ENCODE measurements around the gene SMYD2. TPM values are rescaled to one million over a fixed set of nuclear protein-coding genes. Genes with fewer than 3 reads are reported as not detected.

SMYD2 gene
- total RNA-seq, 1 experiment from 2014 or later, result 6.4 TPM

- Mint-ChIP-seq H3K27me3 (ENCODE audit: low read depth) (no peaks in the 10 kb centered on the region), H3K4me3 (no peak overlapping the region), H3K9me3 (0 out of 2 replicates have a peak, but pooled peaks cover 3% of the 10 kb centered on the region), H3K4me1 (peaks cover 38% of the 10 kb centered on the region), H3K36me3 (no peaks in the 10 kb centered on the region), H3K27ac (peak overlapping the region; percentile 85; the same call in 1 of the 2 replicates)
- TF ChIP-seq IRF1 (CRISPR knock-in tag; IDR thresholded peaks at IDR 0.05) (no peak), GTF2I (CRISPR knock-in tag; conservative IDR thresholded peaks at IDR 0.05) (no peak), ETV6 (CRISPR knock-in tag; IDR thresholded peaks at IDR 0.05) (no peak), SMAD3 (CRISPR knock-in tag; IDR thresholded peaks at IDR 0.05; ENCODE audit: borderline replicate concordance) (no peak), FOXJ3 (CRISPR knock-in tag; IDR thresholded peaks at IDR 0.05; ENCODE audit: borderline replicate concordance) (no peak), FOXP4 (CRISPR knock-in tag; IDR thresholded peaks at IDR 0.05) (no peak), NR3C1 (CRISPR knock-in tag; conservative IDR thresholded peaks at IDR 0.05; ENCODE audit: low read depth) (no peak), ZBTB43 (CRISPR knock-in tag; IDR thresholded peaks at IDR 0.05) (no peak), MLX (CRISPR knock-in tag; IDR thresholded peaks at IDR 0.05) (no peak), PREB (CRISPR knock-in tag; IDR thresholded peaks at IDR 0.05; ENCODE audit: borderline replicate concordance) (no peak), E2F1 (CRISPR knock-in tag; IDR thresholded peaks at IDR 0.05) (no peak), ZNF423 (CRISPR knock-in tag; IDR thresholded peaks at IDR 0.05) (no peak), TEAD4 (CRISPR knock-in tag; IDR thresholded peaks at IDR 0.05) (no peak), TEAD1 (CRISPR knock-in tag; IDR thresholded peaks at IDR 0.05) (no peak), ZNF121 (CRISPR knock-in tag; IDR thresholded peaks at IDR 0.05) (no peak), PRRX2 (CRISPR knock-in tag; IDR thresholded peaks at IDR 0.05) (no peak), ZNF671 (CRISPR knock-in tag; IDR thresholded peaks at IDR 0.05) (no peak), ATF1 (CRISPR knock-in tag; IDR thresholded peaks at IDR 0.05) (no peak), ELF4 (CRISPR knock-in tag; IDR thresholded peaks at IDR 0.05; ENCODE audit: low read depth) (no peak), ZNF317 (CRISPR knock-in tag; IDR thresholded peaks at IDR 0.05; ENCODE audit: borderline replicate concordance, low read depth) (no peak)
- ATAC-seq, result no peak
- ChIA-PET POLR2A (no interaction called here), CTCF (interaction anchor here (0.8 to 2.3 kb wide), 5 partner anchors 8 to 123 kb away, joined by 4 to 8 read pairs (median 4); no protein-coding TSS in a partner anchor)
- DNase-seq (ENCODE audit: low spot score), result no peak
Measured at GRCh38 chr1:214337015-214337414, 56.1 kb downstream of the SMYD2 start.

- 0 out of 2 replicates have a peak, but pooled peaks cover 3% of the 10 kb centered on the region for H3K9me3 Mint-ChIP-seq
- ATAC-seq (peak; percentile 27), DNase-seq (ENCODE audit: low spot score) (no peak)
- H3K27ac Mint-ChIP-seq, result peak overlapping the region; percentile 85
- CTCF ChIA-PET, result interaction anchor here (0.8 to 2.3 kb wide), 6 partner anchors 8 to 168 kb away, joined by 3 to 8 read pairs (median 4); no protein-coding TSS in a partner anchor
- peaks cover 43% of the 10 kb centered on the region for H3K4me1 Mint-ChIP-seq
- no peaks in the 10 kb centered on the region for H3K27me3 Mint-ChIP-seq (ENCODE audit: low read depth)
- no peaks in the 10 kb centered on the region for H3K36me3 Mint-ChIP-seq
- no peak overlapping the region for H3K4me3 Mint-ChIP-seq
- POLR2A ChIA-PET, result no interaction called here
- TF ChIP-seq NFYB (CRISPR knock-in tag; conservative IDR thresholded peaks at IDR 0.05; ENCODE audit: low read depth) (no peak), MAX (CRISPR knock-in tag; IDR thresholded peaks at IDR 0.05) (no peak), ELF4 (CRISPR knock-in tag; IDR thresholded peaks at IDR 0.05; ENCODE audit: low read depth) (no peak), SOX15 (CRISPR knock-in tag; IDR thresholded peaks at IDR 0.05) (no peak), ZNF416 (CRISPR knock-in tag; IDR thresholded peaks at IDR 0.05) (no peak), ETV6 (CRISPR knock-in tag; IDR thresholded peaks at IDR 0.05) (no peak), ESRRA (CRISPR knock-in tag; IDR thresholded peaks at IDR 0.05; ENCODE audit: borderline replicate concordance) (no peak), HMGXB4 (CRISPR knock-in tag; IDR thresholded peaks at IDR 0.05) (no peak), ZBTB43 (CRISPR knock-in tag; IDR thresholded peaks at IDR 0.05) (no peak)
Measured at GRCh38 chr1:214337511-214337910, 56.6 kb downstream of the SMYD2 start.
